K562 treated with DMSO at 1 percent for 24 hours (cell line): Measurements from ENCODE around the gene CCL26. TPM values are rescaled to one million over a fixed set of nuclear protein-coding genes. Genes with fewer than 3 reads are reported as not detected.

ENCODE experiments used
- total RNA-seq: library from RNA; unstranded; fragments of 300-600 nt; gene quantifications from 2 replicates; pipeline ENCODE4 v1.2.3, GENCODE V29; 2022; ENCODE audit warnings: low read depth; ENCODE audit not compliant: insufficient read depth

The CCL26 gene, protein sequence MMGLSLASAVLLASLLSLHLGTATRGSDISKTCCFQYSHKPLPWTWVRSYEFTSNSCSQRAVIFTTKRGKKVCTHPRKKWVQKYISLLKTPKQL
- total RNA-seq: 1.6 and 3.0 TPM in 2 replicates

DNA sequence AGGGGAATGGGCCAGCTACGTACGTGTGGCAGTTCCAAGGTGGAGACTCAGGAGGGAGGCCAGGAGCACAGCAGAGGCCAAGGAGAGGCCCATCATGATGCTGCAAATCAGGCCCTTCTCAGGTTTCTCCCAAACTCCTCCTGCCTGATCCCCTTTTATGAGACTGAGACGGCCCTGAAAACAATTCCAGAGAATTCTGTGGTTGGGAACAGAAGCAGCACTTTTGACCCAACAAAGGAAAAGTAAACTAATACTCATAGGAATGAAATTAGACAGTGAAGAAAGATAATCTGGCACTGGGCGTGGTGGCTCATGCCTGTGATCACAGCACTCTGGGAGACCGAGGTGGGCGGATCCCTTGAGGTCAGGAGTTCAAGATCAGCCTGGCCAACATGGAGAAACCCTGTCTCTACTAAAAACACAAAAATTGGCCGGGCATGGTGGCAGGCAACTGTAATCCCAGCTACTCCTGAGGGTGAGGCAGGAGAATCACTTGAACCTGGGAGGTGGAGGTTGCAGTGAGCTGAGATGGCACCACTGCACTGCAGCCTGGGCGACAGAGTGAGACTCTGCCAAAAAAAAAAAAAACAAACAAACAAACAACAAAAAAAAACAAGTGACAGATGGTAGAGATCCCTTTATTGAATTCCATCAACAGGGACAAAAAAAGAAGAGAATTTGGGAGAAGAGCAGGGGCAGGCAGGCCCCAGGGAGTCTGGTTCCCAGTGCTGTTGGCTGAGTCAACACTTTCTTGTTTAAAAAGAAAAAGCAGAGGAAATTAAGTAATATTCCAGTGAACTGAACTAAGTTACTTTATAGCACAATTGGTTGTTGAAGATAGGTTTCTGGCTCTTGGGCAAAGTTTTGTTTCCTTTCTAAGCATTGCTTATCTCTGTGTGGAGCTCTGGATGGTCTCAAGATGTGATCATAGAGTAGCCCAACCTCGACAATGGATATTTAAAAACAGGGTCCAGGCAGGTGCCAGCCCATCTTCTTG lies at the start of gene CCL26:
Gene CCL26, minus strand, starts transcription at position 131 of the 997 bp plus-strand sequence. Its CDS starts 35 bp downstream, at position 96.

DNA sequence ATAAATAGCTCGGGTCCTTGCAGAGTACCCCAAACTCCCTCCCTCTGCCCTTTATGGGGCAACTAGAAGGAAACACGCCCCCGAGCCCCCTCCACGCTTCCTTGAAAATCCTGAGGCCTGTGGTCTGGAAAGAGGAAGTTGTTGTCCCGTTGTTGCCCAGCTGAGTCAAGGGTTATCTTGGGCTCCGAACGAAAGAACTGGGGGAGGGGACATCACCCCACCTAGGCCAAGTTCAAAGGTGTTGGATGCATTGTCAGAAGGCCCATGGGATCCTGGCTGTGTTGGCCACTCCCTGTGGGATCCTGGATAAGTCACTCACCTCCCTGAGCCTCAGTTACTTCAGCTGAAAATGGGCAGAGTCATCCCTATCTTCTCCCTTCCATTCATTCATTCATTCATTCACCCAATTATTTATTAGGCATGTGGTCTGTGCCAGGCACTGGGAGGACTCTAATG lies 41.8 kb upstream of the CCL26 start, which contains the start of gene CCL24:
Gene CCL24, minus strand, starts transcription at position 26 of the 456 bp plus-strand sequence. CDS start 91 bp downstream, outside the sequence.

DNA sequence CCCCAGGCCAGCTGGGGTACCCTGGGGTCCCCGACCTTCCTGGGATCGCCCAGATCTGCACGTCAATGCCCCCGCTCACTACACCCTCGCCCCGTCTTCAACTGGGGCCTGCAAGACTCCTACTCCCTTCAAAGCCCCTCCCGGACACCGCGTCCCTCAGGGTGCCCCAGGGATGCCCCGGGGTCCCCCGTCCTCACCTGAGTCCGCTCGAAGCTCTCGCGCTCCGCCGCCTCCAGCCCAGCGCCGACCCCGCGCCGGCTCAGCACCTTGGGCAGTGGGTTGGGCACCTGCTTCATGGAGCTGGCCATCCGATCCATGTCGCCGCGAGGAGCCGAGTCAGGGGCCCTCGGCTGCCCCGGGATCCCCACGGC lies 33.4 kb downstream of the CCL26 start, which contains the start of gene HIP1:
Gene HIP1, minus strand, starts transcription at position 338 of the 371 bp plus-strand sequence. Its CDS starts 21 bp downstream, at position 317.

Other genes with a start within 250 kb of the CCL26 start
- 18.3 and 19.0 TPM in 2 replicates for gene HIP1, start 33.3 kb downstream of the CCL26 start, total RNA-seq
- gene CCL24, start 41.6 kb upstream of the CCL26 start, total RNA-seq: 1.3 TPM in 1 of 2 replicates, not detected in the other
- gene RHBDD2, start 106.8 kb upstream of the CCL26 start, total RNA-seq: 141 and 153 TPM in 2 replicates
- 236 and 249 TPM in 2 replicates for gene POR, start 142.9 kb upstream of the CCL26 start, total RNA-seq
- 57.3 TPM in 2 replicates for gene TMEM120A, start 222.4 kb upstream of the CCL26 start, total RNA-seq